GM21390 (cell line): Measurements from ENCODE around the gene C9orf85.

ENCODE experiments used
- ATAC-seq: cut with Tn5 transposase; IDR thresholded peaks from one replicate; pipeline ENCODE4 v1.9.1; 2021; ENCODE audit not compliant: unreplicated experiment

Gene C9orf85

GRCh38 chr9:71901695-71902597 is 9.5 kb upstream of the C9orf85 start:
- ATAC-seq, result no peak

- ATAC-seq, result no peak
Observed at GRCh38 chr9:71904076-71904475, 7.4 kb upstream of the C9orf85 start.

DNA sequence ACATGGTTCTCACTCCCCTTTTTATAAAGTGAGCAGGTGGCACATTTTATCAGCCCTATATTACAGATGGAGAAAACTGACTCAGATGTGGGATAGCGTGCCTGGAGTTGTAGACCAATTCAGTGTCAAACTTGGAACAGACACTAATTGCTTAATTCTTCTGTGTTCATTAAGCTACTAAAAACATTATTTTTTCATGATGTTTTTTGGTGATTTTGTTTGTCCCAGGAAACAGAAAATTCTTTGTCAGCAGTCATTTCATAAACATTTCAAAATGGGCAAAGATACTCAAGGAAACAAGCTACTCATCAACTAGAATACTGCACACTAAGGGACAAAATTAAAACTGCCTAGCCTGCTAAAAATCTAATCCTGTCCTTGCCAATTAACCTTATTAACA is 2.6 kb upstream of the C9orf85 start:
- ATAC-seq, result no peak

DNA sequence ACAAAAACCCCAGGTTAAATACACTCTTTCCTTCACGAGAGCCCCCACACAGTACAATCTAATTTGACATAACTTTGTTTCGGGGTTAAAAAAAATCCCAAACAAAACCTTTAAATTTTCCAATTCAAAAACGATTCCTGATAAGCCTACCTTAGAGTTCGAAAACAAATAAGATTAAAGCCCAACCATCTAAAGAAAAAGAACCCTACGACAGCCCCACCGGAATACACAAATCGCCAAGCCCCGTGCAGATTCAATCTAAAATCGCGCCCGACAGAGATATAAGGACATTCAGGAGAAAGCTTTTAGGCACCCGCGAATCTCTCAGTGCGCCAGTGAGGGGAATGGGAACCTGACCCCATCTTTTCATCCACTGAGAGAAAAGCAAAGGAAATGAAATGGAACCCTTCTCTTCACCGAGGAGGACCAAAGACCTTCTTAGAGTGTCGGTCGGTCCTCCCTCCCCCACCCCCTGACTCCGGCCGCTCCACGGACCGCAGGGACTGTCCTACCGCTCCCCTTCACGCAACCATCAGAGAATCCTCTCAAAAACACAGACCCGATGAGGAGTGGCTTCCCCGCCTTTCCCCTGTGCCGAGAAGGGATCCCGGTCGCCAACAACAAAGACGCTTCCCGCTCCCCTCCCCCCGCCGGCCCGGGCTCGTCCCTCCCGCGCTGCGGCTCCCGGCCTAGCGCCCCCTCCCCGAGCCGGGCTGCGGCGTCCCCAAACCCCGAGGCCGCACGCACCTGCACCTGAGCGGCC is 1.4 kb upstream of the C9orf85 start:
- ATAC-seq, result peak; percentile 9

DNA sequence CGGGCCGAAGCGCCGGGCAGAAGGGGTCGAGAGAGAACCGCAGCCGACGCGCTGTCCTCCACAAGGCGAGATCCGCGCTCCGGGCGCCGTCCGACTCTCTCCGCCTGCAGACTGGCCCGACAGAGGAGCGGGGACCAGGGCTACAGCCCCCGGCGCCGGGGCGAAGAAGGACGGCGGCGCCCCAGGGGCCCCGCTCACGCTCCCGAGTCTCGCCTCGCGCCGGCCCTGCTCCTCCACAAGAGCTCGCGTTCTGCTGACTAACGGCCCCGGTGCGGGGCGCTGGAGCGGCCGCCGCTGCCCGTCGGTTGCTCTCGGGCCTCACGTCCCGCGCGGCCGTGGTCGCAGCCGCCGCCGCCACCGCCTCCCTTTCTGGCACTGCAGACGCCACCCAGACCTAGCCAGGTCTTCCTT is 784 bp upstream of the C9orf85 start:
- peak; percentile 15 for ATAC-seq

GRCh38 chr9:71911908-71912335 is 483 bp downstream of the C9orf85 start:
- ATAC-seq, result no peak

- no peak for ATAC-seq
Observed at GRCh38 chr9:71915495-71915894, 4.1 kb downstream of the C9orf85 start.

GRCh38 chr9:71916834-71917534 is 5.5 kb downstream of the C9orf85 start:
- ATAC-seq, result peak; percentile 76

GRCh38 chr9:71918419-71918818 is 7.0 kb downstream of the C9orf85 start:
- no peak for ATAC-seq

DNA sequence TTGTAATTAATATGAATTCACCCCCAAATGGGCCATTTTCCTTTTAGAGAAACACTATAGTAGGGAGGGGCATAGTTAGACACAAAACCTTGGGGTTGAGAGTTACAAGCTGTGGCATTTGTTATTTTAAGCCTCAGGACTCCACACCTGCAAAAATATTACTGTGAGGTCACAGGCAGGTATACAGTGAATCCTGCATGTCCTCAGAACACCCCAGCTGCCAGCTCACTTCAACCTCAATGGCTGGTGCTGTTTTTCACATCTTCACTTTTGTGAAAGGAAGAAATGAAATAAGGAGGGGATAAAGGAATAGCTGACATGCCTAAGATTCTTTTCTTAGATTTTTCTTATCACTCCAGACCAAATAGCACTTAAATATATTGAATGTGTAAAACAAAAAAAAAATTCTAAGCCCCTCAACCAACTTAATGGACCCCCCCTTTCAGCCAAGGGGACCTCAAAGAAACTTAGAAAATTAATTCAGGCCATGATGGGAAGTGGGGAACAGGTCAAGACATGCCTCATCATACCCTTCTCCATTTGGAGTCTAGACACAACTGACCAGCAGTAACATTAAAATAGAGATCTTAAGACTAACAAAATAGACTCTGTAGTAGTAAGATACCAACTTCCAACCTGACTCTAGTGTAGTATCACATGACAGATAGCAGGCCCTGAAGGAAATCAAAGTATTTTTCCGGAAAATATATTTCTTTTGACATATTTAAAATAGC is 9.2 kb downstream of the C9orf85 start:
- ATAC-seq, result no peak

GRCh38 chr9:71921190-71921814 is 9.9 kb downstream of the C9orf85 start:
- ATAC-seq, result no peak

- no peak for ATAC-seq
Observed at GRCh38 chr9:71924576-71924975, 13.1 kb downstream of the C9orf85 start.

DNA sequence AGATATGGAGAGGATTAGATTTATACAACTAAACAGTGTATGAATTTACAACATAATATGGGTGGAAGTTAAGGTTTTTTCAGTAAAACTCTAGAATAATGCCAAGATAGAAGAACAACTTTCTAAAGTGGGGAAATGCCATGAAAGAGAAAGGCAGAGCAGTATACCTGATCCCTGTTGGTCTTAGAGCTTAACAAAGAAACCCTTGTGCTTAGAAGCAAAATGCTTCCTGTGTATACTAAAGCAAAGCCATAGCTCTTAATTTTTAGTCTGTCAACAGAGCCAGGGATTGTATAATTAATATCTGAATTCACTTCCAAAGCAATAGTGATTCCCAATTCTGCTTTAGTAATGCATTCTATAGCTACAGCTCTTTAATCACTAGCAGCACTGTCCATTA is 14.4 kb downstream of the C9orf85 start:
- ATAC-seq, result no peak

GRCh38 chr9:71928376-71928775 is 16.9 kb downstream of the C9orf85 start:
- no peak for ATAC-seq

- no peak for ATAC-seq
Observed at GRCh38 chr9:71928806-71929205, 17.4 kb downstream of the C9orf85 start.

DNA sequence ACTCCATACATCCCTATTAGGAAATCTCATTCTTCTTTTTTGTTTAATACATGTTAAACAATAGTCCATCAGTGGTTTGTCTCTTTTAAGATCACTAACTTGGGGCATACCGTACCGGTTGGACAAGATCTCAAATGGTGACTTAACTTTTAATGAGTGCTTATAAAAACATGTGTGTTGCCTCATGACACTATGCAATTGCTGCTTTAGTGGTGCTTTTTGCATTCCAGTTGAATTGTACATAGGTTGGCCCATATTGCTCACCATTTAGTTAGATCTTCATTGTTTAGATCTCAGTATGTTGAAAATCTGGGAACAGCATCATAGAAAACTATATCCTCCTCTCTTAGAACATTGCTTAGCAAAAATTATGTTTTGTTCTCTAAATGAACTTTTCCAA is 17.8 kb downstream of the C9orf85 start:
- no peak for ATAC-seq

DNA sequence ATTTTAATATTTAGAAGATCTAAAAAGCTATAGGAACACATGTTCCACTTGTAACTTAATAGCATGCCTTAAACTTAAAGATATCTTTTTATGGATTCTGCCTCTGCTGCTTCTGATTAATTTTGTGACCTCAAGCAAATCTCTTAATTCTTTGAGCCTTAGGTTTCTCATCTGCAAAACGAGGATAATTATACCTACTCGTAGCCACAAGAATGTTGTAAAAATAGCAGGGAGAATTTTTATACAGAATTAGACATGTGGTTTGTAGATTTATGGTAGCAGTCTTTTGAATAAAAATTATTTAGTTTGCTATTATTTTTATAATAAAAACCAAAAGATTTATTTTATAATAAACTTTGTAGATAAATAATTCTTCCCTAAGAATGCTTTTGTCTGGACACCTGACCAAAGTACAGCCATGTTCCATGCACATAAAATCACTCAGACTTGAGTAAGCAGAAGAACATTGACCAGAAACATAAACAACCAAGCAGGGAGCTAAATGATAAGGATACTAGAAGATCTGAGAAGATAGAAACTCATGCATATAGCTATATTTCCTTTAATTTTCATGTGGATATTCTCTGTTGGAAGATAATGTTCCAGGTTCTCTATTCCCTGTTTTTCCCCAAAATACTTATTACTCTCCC is 18.5 kb downstream of the C9orf85 start:
- ATAC-seq, result no peak

DNA sequence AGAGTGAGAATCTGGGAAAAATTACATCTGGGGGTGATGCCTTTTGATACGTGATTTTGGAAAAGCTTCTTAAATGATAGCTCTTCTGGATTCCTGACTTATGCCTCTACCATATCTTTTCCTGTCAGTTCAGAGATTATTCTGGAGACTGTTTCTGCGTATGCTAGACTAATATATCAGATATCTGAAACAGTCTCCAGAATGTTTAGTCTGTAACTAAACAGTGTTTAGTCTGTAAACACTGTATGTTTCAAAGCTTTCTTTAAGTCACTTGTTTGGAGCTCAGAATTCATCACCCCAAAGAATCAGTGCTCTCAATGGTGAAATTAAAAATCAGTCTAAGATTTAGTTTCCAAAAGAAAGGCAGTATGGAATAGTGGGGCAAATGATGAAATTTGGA is 19.7 kb downstream of the C9orf85 start:
- ATAC-seq, result no peak

DNA sequence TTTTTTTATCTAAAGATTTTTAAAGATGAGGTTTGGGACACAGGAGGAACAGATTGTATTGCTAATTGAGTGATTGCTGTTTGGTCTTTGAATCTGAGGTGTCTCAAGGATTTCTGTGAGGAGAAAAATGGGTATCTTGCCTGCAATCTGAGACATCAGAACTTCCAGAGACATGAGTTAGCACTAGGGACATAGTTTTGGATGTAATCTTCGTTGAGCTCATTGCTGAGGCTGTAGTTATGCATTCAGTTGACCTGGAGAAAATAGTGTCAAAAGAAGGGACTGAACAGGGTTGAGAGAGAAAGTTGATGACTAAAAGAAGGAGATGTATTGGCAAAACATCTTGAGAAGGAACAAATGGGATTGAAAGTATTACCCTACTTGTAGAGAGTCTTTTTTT is 24.6 kb downstream of the C9orf85 start:
- no peak for ATAC-seq

GRCh38 chr9:71937070-71937625 is 25.7 kb downstream of the C9orf85 start:
- no peak for ATAC-seq
